K562 (cell line): ENCODE results near the gene MED13L. TPM values are rescaled to one million over a fixed set of nuclear protein-coding genes. Genes with fewer than 3 reads are reported as not detected.

Source experiments
- ATAC-seq: fragments of 200-7000 bp; cut with Tn5 transposase; 3 replicates; pipeline ENCODE4 v1.9.1; 2020; ENCODE audit warnings: moderate library complexity
- BruUV-seq: library from RNA; stranded (reverse); fragments of 400-500 nt; replicated peaks from 2 replicates; lab custom pipeline; 2021; lab: Mats Ljungman, UMichigan
- CTCF ChIA-PET: fragments of 300-600 bp; formaldehyde crosslinking; extraction: SDS; loops from one replicate; lab custom pipeline; 2021; ENCODE audit warnings: low intra/inter-chr PET ratio; lab: Yijun Ruan, JAX
- POLR2A ChIA-PET: fragments of 300-600, 350-650 bp; sonication (Branson Sonifier 250); formaldehyde crosslinking; extraction: SDS; loops from one replicate; lab custom pipeline; 2021; ENCODE audit warnings: antibody characterized with exemption, inconsistent platforms; lab: Yijun Ruan, JAX
- DNase-seq, 4 experiments: peaks; one replicate each; pipeline versions ENCODE4 v3.0.0 to v3.0.0-alpha.2; 2011 to 2018; ENCODE audit warnings: low spot score in 3 of 4, mixed read lengths in 3 of 4; ENCODE audit errors: extremely low read depth in 1 of 4
- FAIRE-seq: peaks from 2 replicates; lab custom pipeline; 2011; peaks lifted over from hg19 to GRCh38; lab: Jason Lieb, UNC
- H2AFZ ChIP-seq: 2 replicates; pipeline ENCODE4 v1.6.0; 2011; ENCODE audit warnings: low read depth, low read length, control low read depth, inconsistent platforms
- H3K27ac ChIP-seq: fragments of 200-600 bp; 3 replicates; pipeline ENCODE4 v1.8.0; 2011; ENCODE audit warnings: low read depth, mild to moderate bottlenecking, control low read depth, inconsistent platforms, low read length, moderate library complexity, mixed read lengths; ENCODE audit errors: extremely low read depth
- H3K27me3 ChIP-seq, 2 experiments: fragments of 300-600 bp in 1 of 2; 2 replicates in 1 of 2; 3 replicates in 1 of 2; pipeline versions ENCODE4 v1.6.0 to v1.8.0; 2011; ENCODE audit warnings: inconsistent platforms in 2 of 2, low read length in 2 of 2, mild to moderate bottlenecking in 1 of 2, mixed read lengths in 1 of 2, moderate library complexity in 1 of 2; ENCODE audit not compliant: control insufficient read depth in 2 of 2, insufficient read depth in 2 of 2
- H3K36me3 ChIP-seq: fragments of 300-600 bp; 3 replicates; pipeline ENCODE4 v1.8.0; 2011; ENCODE audit warnings: mild to moderate bottlenecking, low read length, inconsistent platforms; ENCODE audit not compliant: control insufficient read depth, insufficient read depth
- H3K4me1 ChIP-seq, 2 experiments: fragments of 200-600 bp in 1 of 2; replicated peaks in 1 of 2; 2 replicates in 1 of 2; 3 replicates in 1 of 2; pipeline versions ENCODE4 v1.5.1 to v1.8.0; 2011; ENCODE audit warnings: inconsistent platforms in 2 of 2, low read length in 2 of 2, mild to moderate bottlenecking in 1 of 2, mixed read lengths in 1 of 2, moderate library complexity in 1 of 2; ENCODE audit not compliant: control insufficient read depth in 2 of 2, insufficient read depth in 2 of 2
- H3K4me2 ChIP-seq: 2 replicates; pipeline ENCODE4 v1.6.1; 2011; ENCODE audit warnings: low read length, control low read depth, inconsistent platforms, mixed read lengths; ENCODE audit not compliant: insufficient read depth
- H3K4me3 ChIP-seq: fragments of 200-600 bp; sonication (generic), shearing (Covaris generic); 2 replicates; pipeline ENCODE4 v1.5.1; 2016; ENCODE audit warnings: control low read depth, inconsistent platforms
- H3K79me2 ChIP-seq: fragments of 200-600 bp; 3 replicates; pipeline ENCODE4 v1.8.0; 2011; ENCODE audit warnings: low read length, inconsistent platforms; ENCODE audit not compliant: control insufficient read depth, insufficient read depth
- H3K9ac ChIP-seq, 2 experiments: 2 replicates each; pipeline versions ENCODE4 v1.6.0 to v1.6.1; 2011; ENCODE audit warnings: low read depth in 2 of 2, low read length in 2 of 2, control low read depth in 1 of 2, inconsistent platforms in 1 of 2, mild to moderate bottlenecking in 1 of 2, mixed read lengths in 1 of 2; ENCODE audit not compliant: insufficient read depth in 1 of 2
- H3K9me1 ChIP-seq: one replicate; pipeline ENCODE4 v1.6.0; 2011; ENCODE audit warnings: inconsistent platforms, mild to moderate bottlenecking, low read length, moderate library complexity; ENCODE audit not compliant: control insufficient read depth, insufficient read depth
- H3K9me3 ChIP-seq: replicated peaks from 2 replicates; pipeline ENCODE4 v1.5.1; 2011; ENCODE audit warnings: low read depth, low read length, inconsistent platforms; ENCODE audit not compliant: control insufficient read depth, insufficient read depth
- H4K20me1 ChIP-seq: replicated peaks from 2 replicates; pipeline ENCODE4 v1.6.1; 2011; ENCODE audit warnings: low read length, inconsistent platforms, mixed read lengths; ENCODE audit not compliant: control insufficient read depth, insufficient read depth
- DNMT1 ChIP-seq: fragments of 450-650 bp; IDR thresholded peaks from 2 replicates; pipeline ENCODE4 v1.6.1; 2016; ENCODE audit warnings: antibody characterized with exemption, mild to moderate bottlenecking
- MXI1 ChIP-seq: IDR thresholded peaks from 2 replicates; pipeline ENCODE4 v1.6.1; 2011; ENCODE audit warnings: low read depth, mild to moderate bottlenecking, improper control_type of control experiment, low read length
- MYC ChIP-seq, 2 experiments: fragments of 250-450 bp in 1 of 2; sonication (Bioruptor Pico) in 1 of 2; IDR thresholded peaks; 2 replicates each; pipeline versions ENCODE4 v1.5.1 to v1.6.1; 2012 to 2021; ENCODE audit warnings: low read depth in 2 of 2, borderline replicate concordance in 1 of 2, improper control_type of control experiment in 1 of 2, low read length in 1 of 2, mild to moderate bottlenecking in 1 of 2, moderate library complexity in 1 of 2
- NR4A1 ChIP-seq, 2 experiments: fragments of 250-450 bp in 1 of 2; fragments of 450-650 bp in 1 of 2; sonication (Bioruptor Pico) in 1 of 2; IDR thresholded peaks; 2 replicates each; pipeline versions ENCODE4 v1.4.0 to v1.6.1; 2016 to 2020; ENCODE audit warnings: mild to moderate bottlenecking in 2 of 2, missing compliant biosample characterization in 1 of 2, missing genetic modification characterization in 1 of 2, moderate library complexity in 1 of 2
- POLR2AphosphoS5 ChIP-seq: IDR thresholded peaks from 2 replicates; pipeline ENCODE4 v1.6.1; 2011; ENCODE audit warnings: mild to moderate bottlenecking, low read depth, low read length, moderate library complexity; ENCODE audit not compliant: control insufficient read depth, insufficient read depth
- RAD21 ChIP-seq, 2 experiments: fragments of 250-450 bp in 1 of 2; fragments of 450-650 bp in 1 of 2; sonication (Bioruptor Pico) in 1 of 2; formaldehyde crosslinking in 1 of 2; IDR thresholded peaks in 1 of 2; conservative IDR thresholded peaks in 1 of 2; 2 replicates each; pipeline versions ENCODE4 v1.4.0 to v1.8.0; 2020 to 2022; ENCODE audit warnings: mild to moderate bottlenecking in 2 of 2, moderate library complexity in 1 of 2
- TBP ChIP-seq: optimal IDR thresholded peaks from 2 replicates; pipeline ENCODE3; 2011; ENCODE audit warnings: low read depth, low read length, improper control_type of control experiment
- TOE1 ChIP-seq, 2 experiments: fragments of 450-650 bp in 1 of 2; sonication (generic) in 1 of 2; formaldehyde crosslinking in 1 of 2; IDR thresholded peaks; 2 replicates each; pipeline versions ENCODE4 v1.7.1 to v1.8.0; 2016 to 2022; ENCODE audit warnings: borderline replicate concordance in 2 of 2, mild to moderate bottlenecking in 2 of 2, antibody characterized with exemption in 1 of 2, inconsistent platforms in 1 of 2, low read depth in 1 of 2, missing genetic modification reagents in 1 of 2, moderate library complexity in 1 of 2
- ZNF184 ChIP-seq: sonication (generic); formaldehyde crosslinking; IDR thresholded peaks from 2 replicates; pipeline ENCODE4 v1.5.0; 2020; ENCODE audit warnings: missing genetic modification reagents
- WGBS: fragments of 100-300 bp; shearing (Covaris generic); methylation state at CpG from one replicate; pipeline ENCODE4 v1.1.6; 2016; ENCODE audit warnings: low coverage, mixed read lengths; ENCODE audit not compliant: insufficient coverage; ENCODE audit errors: missing lambda C conversion rate; 5-methylcytosine and 5-hydroxymethylcytosine counted together
- in situ Hi-C: fragments of 300-500 bp; cut with MboI; formaldehyde crosslinking; loops from 4 replicates; pipeline ENCODE4 v1.15.0; 2018; ENCODE audit warnings: inconsistent platforms, mixed read lengths
- intact Hi-C: fragments of 100-400 bp; cut with micrococcal nuclease; formaldehyde crosslinking; loops from 2 replicates; pipeline ENCODE4 v1.14.2; 2022
- polyA plus RNA-seq, 8 experiments: library from polyadenylated mRNA; depleted of rRNA in 4 of 8; stranded (reverse) in 5 of 8; unstranded in 3 of 8; fragments of >200 nt; fragmentation: Nextera tagmentation in 2 of 8; fragmentation: Illumina TruSeq in 1 of 8; extraction: Ambion mirVana in 2 of 8; extraction: Trizol in 1 of 8; gene quantifications; 2 replicates each; pipeline versions ENCODE4 v1.2.1 to v1.2.3, GENCODE V29; 2011 to 2014; ENCODE audit warnings: inconsistent platforms in 1 of 8, missing spikeins in 1 of 8
- total RNA-seq, 7 experiments: library from RNA; depleted of rRNA in 6 of 7; stranded (reverse); fragments of >200 nt in 6 of 7; fragmentation: Illumina TruSeq in 2 of 7; extraction: Trizol in 2 of 7; gene quantifications; 2 replicates each; pipeline versions ENCODE4 v1.2.1 to v1.2.3, GENCODE V29; 2011 to 2021; ENCODE audit warnings: low replicate concordance in 1 of 7
- TF ChIP-seq, protein P1 (sequence below): sonication (generic); formaldehyde crosslinking; IDR thresholded peaks from 2 replicates; pipeline ENCODE4 v1.8.0; 2023; ENCODE audit warnings: missing genetic modification reagents, mild to moderate bottlenecking, borderline replicate concordance

MED13L gene
- total and polyA plus RNA-seq, 9 of the 15 experiments (the other 6 are each of a cell fraction or from before 2014, with no cell fraction given) = 13.4 to 90.3 (median 36.9) TPM

DNA sequence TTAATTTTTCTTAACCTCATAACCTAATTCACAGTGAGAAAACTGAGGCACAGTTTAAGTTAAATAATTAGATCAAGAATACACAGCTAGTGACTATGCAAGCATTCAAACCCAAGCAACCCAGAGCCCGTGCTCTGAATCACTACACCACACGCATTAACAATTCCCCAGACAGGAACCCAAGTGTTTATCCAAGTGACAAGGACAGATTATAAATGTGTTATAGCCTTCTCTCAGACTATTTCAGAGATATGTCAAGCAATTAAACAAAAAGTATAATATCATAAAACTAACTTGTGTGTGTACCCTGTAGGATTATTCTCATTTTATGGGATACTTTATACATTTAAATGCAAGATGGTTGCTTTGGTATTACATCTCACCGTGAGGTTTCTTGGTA is 43.8 kb downstream of the MED13L start:
- H3K4me3 ChIP-seq = no peak overlapping the region
- FAIRE-seq (no peak), DNase-seq (no peak), ATAC-seq (no peak)
- H3K4me1 ChIP-seq = peaks cover 0 to 19% of the 10 kb centered on the region in 2 experiments; a peak in 2 of 5 replicates
- H2AFZ ChIP-seq = no peak overlapping the region
- in situ Hi-C loops (no loop called here), intact Hi-C loops (no loop called here)
- H3K9me3 ChIP-seq = no peaks in the 10 kb centered on the region
- H3K9ac ChIP-seq = no peak overlapping the region
- ChIA-PET POLR2A (no interaction called here), CTCF (no interaction called here)
- peaks cover 3% of the 10 kb centered on the region for H4K20me1 ChIP-seq
- no peak for TF ChIP-seq MXI1
- no peak for TF ChIP-seq DNMT1
- TF ChIP-seq POLR2AphosphoS5 = no peak
- no peak for TF ChIP-seq ZNF184
- TF ChIP-seq NR4A1 (CRISPR knock-in tag; IDR thresholded peaks at IDR 0.05) = no peak
- TF ChIP-seq NR4A1 (tag; IDR thresholded peaks at IDR 0.05) = no peak
- TF ChIP-seq RAD21 (CRISPR knock-in tag; conservative IDR thresholded peaks at IDR 0.05 in 1 of 2, IDR thresholded peaks at IDR 0.05 in 1 of 2) = no peak
- TF ChIP-seq MYC (IDR thresholded peaks at IDR 0.05; ENCODE audit: low read depth, low read length) = no peak
- no peak for TF ChIP-seq MYC (CRISPR knock-in tag; IDR thresholded peaks at IDR 0.05; ENCODE audit: borderline replicate concordance, low read depth)
- no peak for TF ChIP-seq TBP
- TF ChIP-seq, protein P1, sequence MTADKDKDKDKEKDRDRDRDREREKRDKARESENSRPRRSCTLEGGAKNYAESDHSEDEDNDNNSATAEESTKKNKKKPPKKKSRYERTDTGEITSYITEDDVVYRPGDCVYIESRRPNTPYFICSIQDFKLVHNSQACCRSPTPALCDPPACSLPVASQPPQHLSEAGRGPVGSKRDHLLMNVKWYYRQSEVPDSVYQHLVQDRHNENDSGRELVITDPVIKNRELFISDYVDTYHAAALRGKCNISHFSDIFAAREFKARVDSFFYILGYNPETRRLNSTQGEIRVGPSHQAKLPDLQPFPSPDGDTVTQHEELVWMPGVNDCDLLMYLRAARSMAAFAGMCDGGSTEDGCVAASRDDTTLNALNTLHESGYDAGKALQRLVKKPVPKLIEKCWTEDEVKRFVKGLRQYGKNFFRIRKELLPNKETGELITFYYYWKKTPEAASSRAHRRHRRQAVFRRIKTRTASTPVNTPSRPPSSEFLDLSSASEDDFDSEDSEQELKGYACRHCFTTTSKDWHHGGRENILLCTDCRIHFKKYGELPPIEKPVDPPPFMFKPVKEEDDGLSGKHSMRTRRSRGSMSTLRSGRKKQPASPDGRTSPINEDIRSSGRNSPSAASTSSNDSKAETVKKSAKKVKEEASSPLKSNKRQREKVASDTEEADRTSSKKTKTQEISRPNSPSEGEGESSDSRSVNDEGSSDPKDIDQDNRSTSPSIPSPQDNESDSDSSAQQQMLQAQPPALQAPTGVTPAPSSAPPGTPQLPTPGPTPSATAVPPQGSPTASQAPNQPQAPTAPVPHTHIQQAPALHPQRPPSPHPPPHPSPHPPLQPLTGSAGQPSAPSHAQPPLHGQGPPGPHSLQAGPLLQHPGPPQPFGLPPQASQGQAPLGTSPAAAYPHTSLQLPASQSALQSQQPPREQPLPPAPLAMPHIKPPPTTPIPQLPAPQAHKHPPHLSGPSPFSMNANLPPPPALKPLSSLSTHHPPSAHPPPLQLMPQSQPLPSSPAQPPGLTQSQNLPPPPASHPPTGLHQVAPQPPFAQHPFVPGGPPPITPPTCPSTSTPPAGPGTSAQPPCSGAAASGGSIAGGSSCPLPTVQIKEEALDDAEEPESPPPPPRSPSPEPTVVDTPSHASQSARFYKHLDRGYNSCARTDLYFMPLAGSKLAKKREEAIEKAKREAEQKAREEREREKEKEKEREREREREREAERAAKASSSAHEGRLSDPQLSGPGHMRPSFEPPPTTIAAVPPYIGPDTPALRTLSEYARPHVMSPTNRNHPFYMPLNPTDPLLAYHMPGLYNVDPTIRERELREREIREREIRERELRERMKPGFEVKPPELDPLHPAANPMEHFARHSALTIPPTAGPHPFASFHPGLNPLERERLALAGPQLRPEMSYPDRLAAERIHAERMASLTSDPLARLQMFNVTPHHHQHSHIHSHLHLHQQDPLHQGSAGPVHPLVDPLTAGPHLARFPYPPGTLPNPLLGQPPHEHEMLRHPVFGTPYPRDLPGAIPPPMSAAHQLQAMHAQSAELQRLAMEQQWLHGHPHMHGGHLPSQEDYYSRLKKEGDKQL (CRISPR knock-in tag) = no peak
- TF ChIP-seq TOE1 (IDR thresholded peaks at IDR 0.05; ENCODE audit: borderline replicate concordance) = no peak
- no peak for TF ChIP-seq TOE1 (CRISPR knock-in tag; IDR thresholded peaks at IDR 0.05; ENCODE audit: borderline replicate concordance, low read depth)
- no peaks in the 10 kb centered on the region for H3K27me3 ChIP-seq
- no TSS peak for BruUV-seq
- H3K4me2 ChIP-seq = no peak overlapping the region
- no peaks in the 10 kb centered on the region for H3K9me1 ChIP-seq
- peaks cover 19% of the 10 kb centered on the region; the same call in 1 of the 3 replicates for H3K36me3 ChIP-seq
- peaks cover 95% of the 10 kb centered on the region for H3K79me2 ChIP-seq
- WGBS = 85% methylated on average over 3 of the region's 3 CpGs
- H3K27ac ChIP-seq = no peak overlapping the region
